K562 (cell line): Measurements from ENCODE around the gene DRD2.

Experiments
- DPF2 ChIP-seq: fragments of 450-650 bp; IDR thresholded peaks from 2 replicates; pipeline ENCODE4 v1.6.1; 2016
- TF ChIP-seq, protein P1 (sequence below), 2 experiments: IDR thresholded peaks; 2 replicates each; pipeline ENCODE4 v1.6.1; 2011; ENCODE audit warnings: borderline replicate concordance in 1 of 2, control low read depth in 1 of 2, low read depth in 1 of 2, low read length in 1 of 2, mild to moderate bottlenecking in 1 of 2, mixed read lengths in 1 of 2, moderate library complexity in 1 of 2; ENCODE audit not compliant: insufficient read depth in 1 of 2, insufficient read length in 1 of 2, poor library complexity in 1 of 2, severe bottlenecking in 1 of 2; ENCODE audit errors: extremely low read depth in 1 of 2

DNA sequence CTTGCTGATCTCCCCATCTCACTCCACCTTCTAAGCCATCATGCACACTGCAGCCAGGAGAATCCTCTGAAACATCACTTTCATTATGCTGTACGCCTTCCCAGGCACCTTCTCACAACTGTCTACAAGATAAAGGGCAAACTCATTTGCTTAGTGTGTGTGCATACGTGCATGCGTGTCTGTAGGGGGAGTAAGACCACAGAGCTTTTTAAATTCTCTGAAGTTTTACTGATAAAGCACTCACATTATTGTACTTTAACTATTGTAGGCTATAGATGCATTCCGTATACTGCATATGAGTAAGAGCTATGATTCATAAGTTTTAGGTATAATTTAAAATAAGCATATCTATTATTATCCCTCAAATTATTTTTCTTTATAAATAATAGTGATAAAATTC is 102.9 kb downstream of the DRD2 start:
- no peak for TF ChIP-seq DPF2
- TF ChIP-seq, protein P1, sequence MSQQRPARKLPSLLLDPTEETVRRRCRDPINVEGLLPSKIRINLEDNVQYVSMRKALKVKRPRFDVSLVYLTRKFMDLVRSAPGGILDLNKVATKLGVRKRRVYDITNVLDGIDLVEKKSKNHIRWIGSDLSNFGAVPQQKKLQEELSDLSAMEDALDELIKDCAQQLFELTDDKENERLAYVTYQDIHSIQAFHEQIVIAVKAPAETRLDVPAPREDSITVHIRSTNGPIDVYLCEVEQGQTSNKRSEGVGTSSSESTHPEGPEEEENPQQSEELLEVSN (IDR thresholded peaks at IDR 0.05; ENCODE audit: borderline replicate concordance in 1 of 2, extremely low read depth in 1 of 2, insufficient read depth in 1 of 2, insufficient read length in 1 of 2, low read depth in 1 of 2, low read length in 1 of 2, poor library complexity in 1 of 2, severe bottlenecking in 1 of 2): no peak
